HG03571 (cell line): ENCODE measurements around the gene FCN1.

Source experiments
- ATAC-seq: cut with Tn5 transposase; IDR thresholded peaks from one replicate; pipeline ENCODE4 v1.9.1; 2021; ENCODE audit not compliant: unreplicated experiment

The FCN1 gene

GRCh38 chr9:134894136-134894860, 23.4 kb downstream of the FCN1 start:
- no peak for ATAC-seq

- ATAC-seq: no peak
These were observed 24.8 kb downstream of the FCN1 start for GRCh38 chr9:134892820-134893420.

- no peak for ATAC-seq
These were observed 25.5 kb downstream of the FCN1 start for GRCh38 chr9:134892221-134892620.

DNA sequence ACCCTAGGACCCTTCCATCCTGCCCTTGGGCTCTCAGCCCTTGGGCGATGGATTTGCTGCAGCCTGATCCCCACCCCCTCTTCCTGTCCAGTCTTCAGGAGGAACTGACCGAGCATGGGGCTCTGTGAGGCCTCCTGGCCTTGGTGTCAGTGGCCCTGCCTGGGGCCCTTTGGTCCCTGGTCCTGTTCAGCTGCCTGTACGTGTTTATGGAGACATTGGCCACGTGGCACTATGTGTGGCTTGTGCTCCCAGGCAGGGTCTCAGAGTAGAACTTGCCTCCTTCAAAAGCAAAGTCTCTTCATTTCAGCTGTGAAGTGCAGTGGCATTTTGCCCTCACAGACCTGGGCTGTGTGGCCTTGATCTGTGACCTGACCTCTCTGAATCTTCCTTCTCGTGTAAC, 26.0 kb downstream of the FCN1 start:
- no peak for ATAC-seq

DNA sequence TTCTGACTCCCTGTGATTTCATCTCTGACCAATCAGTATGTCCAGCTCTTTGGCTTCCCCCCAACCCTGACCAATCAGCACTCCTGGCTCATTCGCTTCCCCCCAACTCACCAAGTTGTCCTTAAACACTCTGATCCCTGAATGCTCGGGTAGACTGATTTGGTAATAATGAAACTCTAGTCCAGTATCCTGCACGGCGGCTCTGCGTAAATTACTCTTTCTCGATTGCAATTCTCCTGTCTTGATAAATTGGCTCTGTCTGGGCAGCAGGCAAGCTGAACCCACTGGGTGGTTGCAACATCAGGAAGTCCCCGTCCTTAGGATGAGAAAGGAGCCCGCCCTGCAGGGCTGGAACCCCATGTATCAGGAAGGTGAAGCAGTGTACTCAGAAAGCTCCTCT, 26.7 kb downstream of the FCN1 start:
- no peak for ATAC-seq

DNA sequence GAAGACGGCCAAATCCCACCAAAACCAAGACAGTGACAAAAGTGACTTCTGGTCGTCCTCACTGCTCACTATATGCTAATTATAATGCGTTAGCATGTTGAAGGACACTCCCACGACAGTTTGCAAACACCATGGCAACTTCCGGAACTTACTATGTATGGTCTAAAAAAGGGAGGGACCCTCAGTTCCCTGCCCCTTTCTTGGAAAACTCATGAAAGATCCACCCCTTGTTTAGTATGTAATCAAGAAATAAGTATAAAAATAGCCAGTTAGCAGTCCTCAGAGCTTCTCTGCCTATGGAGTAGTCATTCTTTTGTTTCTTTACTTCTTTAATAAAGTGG, 27.6 kb downstream of the FCN1 start:
- no peak for ATAC-seq

GRCh38 chr9:134889386-134890154, 28.1 kb downstream of the FCN1 start:
- ATAC-seq: no peak

GRCh38 chr9:134888603-134889190, 29.0 kb downstream of the FCN1 start:
- ATAC-seq: no peak

DNA sequence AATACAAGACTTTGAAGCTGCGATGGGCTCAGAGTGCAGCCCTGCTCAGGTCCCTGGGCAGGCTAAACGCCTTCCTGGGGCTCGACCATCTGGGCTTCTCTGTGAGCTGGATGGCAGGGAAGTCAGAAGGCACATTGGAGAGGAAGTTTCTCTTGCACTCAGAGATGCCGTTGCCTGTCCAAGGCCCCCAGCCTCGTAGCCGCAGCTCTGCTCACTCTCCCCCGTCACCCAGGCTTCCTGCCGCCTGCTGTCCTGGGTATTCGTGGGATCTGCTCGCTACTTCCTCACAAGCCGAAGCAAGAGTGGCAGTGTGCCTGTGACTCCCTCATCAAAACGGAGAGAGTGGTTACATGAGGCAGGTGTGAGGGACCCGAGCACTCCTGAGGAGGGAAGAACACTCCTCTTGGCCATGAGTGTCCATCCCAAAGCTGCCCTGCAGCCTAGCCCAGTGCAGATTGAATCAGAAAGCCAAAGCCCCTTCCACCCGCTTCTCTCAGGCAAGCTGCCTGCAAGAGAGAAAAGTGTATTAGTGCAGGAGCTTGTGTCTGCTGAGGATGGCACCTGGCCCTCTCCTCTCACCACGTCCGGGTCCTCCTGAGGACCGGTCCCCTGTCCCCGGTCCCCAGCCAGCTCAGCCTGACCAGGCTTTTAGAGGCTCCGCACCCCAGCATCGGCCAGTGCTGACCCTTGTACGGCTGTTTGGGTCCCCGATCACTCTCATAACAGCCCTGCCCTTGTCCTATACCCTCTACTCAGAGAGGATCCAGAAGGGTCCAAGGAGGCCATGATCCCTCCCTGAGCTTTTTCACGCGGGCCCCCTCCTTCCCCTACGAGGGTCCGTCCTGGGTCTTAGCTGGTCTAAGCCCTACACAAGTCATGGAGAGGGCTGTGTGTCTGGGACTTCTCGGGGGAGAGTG, 29.8 kb downstream of the FCN1 start:
- no peak for ATAC-seq

GRCh38 chr9:134887219-134887618, 30.5 kb downstream of the FCN1 start:
- ATAC-seq: no peak

GRCh38 chr9:134886413-134886913, 31.2 kb downstream of the FCN1 start:
- no peak for ATAC-seq

DNA sequence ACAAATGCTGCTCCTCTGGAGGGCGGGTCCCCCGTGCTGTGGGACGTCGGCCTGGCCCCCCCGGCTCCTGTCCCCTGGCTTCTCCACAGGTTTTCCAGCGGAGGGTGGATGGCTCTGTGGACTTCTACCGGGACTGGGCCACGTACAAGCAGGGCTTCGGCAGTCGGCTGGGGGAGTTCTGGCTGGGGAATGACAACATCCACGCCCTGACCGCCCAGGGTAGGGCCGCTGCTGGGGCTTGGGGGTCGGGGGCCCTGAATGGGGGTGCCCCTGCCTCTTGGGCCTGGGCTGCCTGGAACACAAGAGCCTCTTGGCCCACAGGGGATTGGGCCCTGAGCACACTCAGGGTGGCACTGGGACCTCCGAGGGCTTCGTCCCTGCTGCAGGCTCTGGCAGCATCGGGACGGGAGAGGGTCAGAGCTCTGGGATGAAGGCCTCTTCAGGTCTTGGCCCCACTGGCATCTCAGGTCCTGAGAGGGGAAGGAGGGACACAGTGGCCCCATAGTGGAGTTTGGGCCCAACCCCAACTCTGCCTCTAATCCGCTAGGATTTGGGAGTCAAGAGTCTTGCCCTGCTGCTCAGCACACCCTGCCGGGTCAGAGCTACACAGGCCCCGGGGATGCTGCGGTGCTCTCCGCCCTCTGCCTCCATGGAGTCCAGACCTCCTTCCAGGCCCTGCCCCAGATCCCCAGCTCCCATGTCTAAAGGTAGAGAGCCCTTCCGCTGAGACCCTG, 31.9 kb downstream of the FCN1 start:
- no peak for ATAC-seq

DNA sequence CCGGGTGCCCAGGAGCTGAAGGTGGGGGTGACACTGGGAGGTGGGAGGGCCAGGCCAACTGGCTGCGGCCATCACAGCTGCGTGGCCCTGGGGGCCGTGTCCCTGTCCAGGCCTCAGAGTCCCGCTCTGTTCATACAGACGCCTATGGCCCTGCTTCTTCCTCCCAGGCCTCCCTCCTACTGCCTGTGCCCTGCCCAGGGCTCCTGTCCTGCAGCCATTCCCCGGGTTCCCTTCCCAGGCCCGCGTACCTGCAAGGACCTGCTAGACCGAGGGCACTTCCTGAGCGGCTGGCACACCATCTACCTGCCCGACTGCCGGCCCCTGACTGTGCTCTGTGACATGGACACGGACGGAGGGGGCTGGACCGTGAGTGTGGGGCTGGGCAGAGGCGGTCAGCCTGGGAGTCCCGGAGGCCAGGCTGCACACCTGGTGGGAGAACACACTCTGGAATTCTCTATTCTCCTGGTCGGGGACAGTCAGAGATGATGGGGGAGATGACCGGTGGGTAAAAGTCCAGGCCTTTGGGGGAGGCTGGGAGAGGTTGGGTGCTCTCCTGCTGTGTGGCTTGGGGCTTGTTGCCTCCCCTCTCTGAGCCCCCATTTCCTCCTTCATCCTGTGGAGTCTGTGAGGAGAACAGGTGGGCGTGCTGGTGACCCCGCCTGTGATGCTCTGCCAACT, 32.6 kb downstream of the FCN1 start:
- ATAC-seq: no peak

- ATAC-seq: no peak
These were observed 33.2 kb downstream of the FCN1 start for GRCh38 chr9:134884492-134884891.

- no peak for ATAC-seq
These were observed 34.5 kb downstream of the FCN1 start for GRCh38 chr9:134883040-134883782.

GRCh38 chr9:134882204-134882785, 35.4 kb downstream of the FCN1 start:
- ATAC-seq: no peak

DNA sequence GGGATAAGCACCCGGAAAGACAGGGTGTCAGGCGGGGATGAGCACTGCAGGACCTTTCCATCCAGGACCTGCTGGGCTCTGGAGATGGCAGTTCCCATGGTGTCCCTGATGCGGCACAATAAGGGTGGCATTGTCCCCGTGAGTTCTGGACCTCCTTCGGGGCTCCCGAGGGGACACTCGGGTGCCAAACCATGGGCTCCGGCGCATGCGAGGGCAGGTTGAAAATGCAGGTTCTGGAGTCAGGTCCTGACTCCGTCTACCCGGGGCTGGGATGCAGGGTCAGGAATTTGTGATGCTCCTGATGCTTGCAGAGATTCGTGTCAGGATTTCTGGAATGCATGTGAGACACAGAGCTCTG, 36.4 kb downstream of the FCN1 start:
- no peak for ATAC-seq
